GM23248 (cell line): ENCODE data around the gene RAB43. TPM values are rescaled to one million over a fixed set of nuclear protein-coding genes. Genes with fewer than 3 reads are reported as not detected.
"Not testable (repeated sequence)": the region's sequence is repeated elsewhere in the genome, so short reads cannot be mapped to it uniquely, and the experiment has no call there.

Experiments used
- DNase-seq: peaks from one replicate; pipeline ENCODE4 v3.0.0-alpha.2; 2015
- H2AFZ ChIP-seq: fragments of 200-600 bp; sonication (generic); 2 replicates; pipeline ENCODE4 v1.6.1; 2016; ENCODE audit warnings: antibody characterized with exemption
- H3F3A ChIP-seq: fragments of 200-600 bp; sonication (generic); 2 replicates; pipeline ENCODE4 v1.6.1; 2016; ENCODE audit warnings: mild to moderate bottlenecking, antibody characterized with exemption, mixed run types; ENCODE audit not compliant: insufficient read depth
- H3K27ac ChIP-seq: fragments of 200-600 bp; sonication (generic); 2 replicates; pipeline ENCODE4 v1.5.1; 2016; ENCODE audit warnings: mild to moderate bottlenecking
- H3K27me3 ChIP-seq: fragments of 200-600 bp; sonication (generic); replicated peaks from 2 replicates; pipeline ENCODE4 v1.6.1; 2016; ENCODE audit warnings: mild to moderate bottlenecking; ENCODE audit not compliant: insufficient read depth
- H3K36me3 ChIP-seq: fragments of 200-600 bp; sonication (generic); 2 replicates; pipeline ENCODE4 v1.6.1; 2016; ENCODE audit warnings: low read depth, mild to moderate bottlenecking
- H3K4me1 ChIP-seq: fragments of 200-600 bp; sonication (generic); 2 replicates; pipeline ENCODE4 v1.6.1; 2016; ENCODE audit warnings: mild to moderate bottlenecking; ENCODE audit not compliant: insufficient read depth
- H3K4me2 ChIP-seq: fragments of 200-600 bp; sonication (generic); one replicate; pipeline ENCODE4 v1.6.1; 2016; ENCODE audit warnings: mild to moderate bottlenecking; ENCODE audit not compliant: unreplicated experiment
- H3K4me3 ChIP-seq: fragments of 200-600 bp; sonication (generic); 2 replicates; pipeline ENCODE4 v1.5.1; 2016; ENCODE audit warnings: mild to moderate bottlenecking
- H3K79me2 ChIP-seq: fragments of 200-600 bp; sonication (generic); 2 replicates; pipeline ENCODE4 v1.6.1; 2016; ENCODE audit warnings: mild to moderate bottlenecking; ENCODE audit not compliant: insufficient read depth
- H3K9ac ChIP-seq: fragments of 200-600 bp; sonication (generic); 2 replicates; pipeline ENCODE4 v1.6.1; 2016; ENCODE audit warnings: mild to moderate bottlenecking
- H3K9me2 ChIP-seq: fragments of 200-600 bp; sonication (generic); 2 replicates; pipeline ENCODE4 v1.6.1; 2016; ENCODE audit warnings: mixed run types, mild to moderate bottlenecking, moderate library complexity; ENCODE audit not compliant: insufficient read depth
- H3K9me3 ChIP-seq: fragments of 200-600 bp; sonication (generic); one replicate; pipeline ENCODE4 v1.6.1; 2017; ENCODE audit warnings: low read depth
- H4K20me1 ChIP-seq: fragments of 200-600 bp; sonication (generic); 2 replicates; pipeline ENCODE4 v1.6.0; 2016; ENCODE audit not compliant: insufficient read depth
- EZH2 ChIP-seq: fragments of 200-600 bp; sonication (generic); IDR thresholded peaks from 2 replicates; pipeline ENCODE4 v1.6.1; 2018; ENCODE audit warnings: antibody characterized with exemption, mild to moderate bottlenecking; ENCODE audit not compliant: insufficient read depth, poor library complexity, severe bottlenecking
- EZH2phosphoT487 ChIP-seq: fragments of 200-600 bp; sonication (generic); IDR thresholded peaks from 2 replicates; pipeline ENCODE4 v1.6.1; 2018; ENCODE audit warnings: antibody characterized with exemption, moderate library complexity, mild to moderate bottlenecking, low read depth; ENCODE audit not compliant: insufficient read depth
- whole genome bisulfite sequencing, 2 experiments: methylation state at CpG; one replicate each; pipeline ENCODE4 v1.1.6; 2015 to 2017; ENCODE audit warnings: low lambda C conversion rate in 2 of 2, low coverage in 1 of 2; ENCODE audit errors: missing lambda C conversion rate in 2 of 2; 5-methylcytosine and 5-hydroxymethylcytosine counted together
- in situ Hi-C: fragments of 300-500 bp; cut with MboI; formaldehyde crosslinking; loops from 2 replicates; pipeline ENCODE4 v1.15.0; 2020
- polyA plus RNA-seq: library from polyadenylated mRNA; unstranded; fragments of >200 nt; fragmentation: Nextera tagmentation; extraction: Ambion mirVana; gene quantifications from 2 replicates; pipeline ENCODE4 v1.2.1, GENCODE V29; 2016
- total RNA-seq: library from RNA; depleted of rRNA; stranded (reverse); fragments of >200 nt; shearing (Covaris generic); gene quantifications from 2 replicates; pipeline ENCODE4 v1.2.3, GENCODE V29; 2014; rRNA removed

Gene RAB43
- total RNA-seq (19.7 and 21.6 TPM in 2 replicates), polyA plus RNA-seq (6.0 and 6.9 TPM in 2 replicates)

DNA sequence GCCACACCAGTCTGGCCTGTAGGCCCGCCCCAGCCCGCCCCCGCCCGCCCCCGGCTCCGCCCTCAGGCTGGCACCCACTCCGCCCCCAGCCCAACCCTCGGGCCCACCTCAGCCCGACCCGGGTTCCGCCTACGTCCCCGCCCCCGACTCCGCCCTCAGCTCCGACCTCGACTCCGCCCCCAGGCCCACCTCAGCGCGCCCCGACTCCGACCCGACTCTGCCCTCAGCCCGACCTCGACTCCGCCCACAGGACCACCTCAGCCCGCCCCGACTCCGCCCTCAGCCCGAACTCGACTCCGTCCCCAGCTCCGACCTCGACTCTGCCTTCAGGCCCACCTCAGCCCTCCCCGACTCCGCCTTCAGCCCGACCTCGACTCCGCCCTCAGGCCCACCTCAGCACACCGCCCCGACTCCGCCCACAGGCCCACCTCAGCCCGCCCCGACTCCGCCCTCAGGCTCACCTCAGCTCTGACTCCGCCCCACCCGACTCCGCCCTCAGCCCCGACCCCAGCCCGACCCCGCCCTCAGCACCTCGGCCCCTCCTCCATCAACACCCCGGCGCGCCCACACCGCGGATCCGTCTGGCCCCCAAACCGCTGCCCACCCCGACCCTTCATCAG is at the start of gene RAB43:
RAB43 (minus strand) TSS at position 13 of the 620 bp plus-strand sequence. CDS start 315 bp downstream, outside the sequence.
- H3K9me3 ChIP-seq, result no peaks in the 10 kb centered on the region
- H3K9ac ChIP-seq, result peak within 1 kb of the TSS; percentile 92
- WGBS, 2 experiments, result 3 to 14% methylated on average over 12 to 59 of the region's 60 CpGs
- H3K4me2 ChIP-seq, result peak within 1 kb of the TSS; percentile 87
- H3K27me3 ChIP-seq, result no peaks in the 10 kb centered on the region
- H3F3A ChIP-seq, result peaks cover 25% of the 10 kb centered on the region; the same call in 1 of the 2 replicates
- no peaks in the 10 kb centered on the region for H4K20me1 ChIP-seq
- in situ Hi-C loops, result no loop called here
- peak; percentile 81 for DNase-seq
- H3K4me1 ChIP-seq, result no peaks in the 10 kb centered on the region; the same call in 1 of the 2 replicates
- H3K36me3 ChIP-seq, result no peaks in the 10 kb centered on the region
- H3K9me2 ChIP-seq, result no peaks in the 10 kb centered on the region
- H2AFZ ChIP-seq, result peak within 1 kb of the TSS; percentile 77
- peak within 1 kb of the TSS; percentile 41 for H3K27ac ChIP-seq
- TF ChIP-seq EZH2 (no peak), EZH2phosphoT487 (no peak)
- peak within 1 kb of the TSS; percentile 86 for H3K4me3 ChIP-seq
- peaks cover 34% of the 10 kb centered on the region for H3K79me2 ChIP-seq

DNA sequence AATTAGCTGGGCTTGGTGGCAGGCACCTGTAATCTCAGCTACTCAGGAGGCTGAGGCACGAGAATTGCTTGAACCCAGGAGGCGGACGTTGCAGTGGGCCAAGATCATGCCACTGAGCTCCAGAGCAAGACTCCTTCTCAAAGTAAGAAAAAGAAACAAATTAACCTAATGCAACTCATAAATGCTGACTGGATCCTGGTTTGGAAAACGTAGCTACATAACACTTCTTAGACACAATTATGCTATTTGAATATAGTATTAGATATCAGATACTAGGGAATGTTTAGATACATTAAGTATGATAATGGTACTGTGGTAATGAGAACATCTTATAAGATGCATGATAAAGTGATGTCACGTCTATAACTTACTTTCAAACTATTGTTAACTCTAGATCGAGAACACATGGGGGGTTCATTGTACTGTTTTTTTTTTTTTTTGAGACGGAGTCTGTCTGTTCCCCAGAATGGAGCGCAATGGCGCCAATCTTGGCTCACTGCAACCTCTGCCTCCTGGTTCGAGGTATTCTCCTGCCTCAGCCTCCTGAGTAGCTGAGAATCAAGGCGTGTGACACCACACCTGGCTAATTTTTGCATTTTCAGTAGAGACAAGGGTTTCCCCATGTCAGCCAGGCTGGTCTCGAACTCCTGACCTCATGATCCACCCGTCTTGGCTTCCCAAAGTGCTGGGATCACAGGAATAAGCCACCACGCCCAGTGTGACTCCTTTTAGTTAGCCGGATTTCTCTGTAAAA is 45.2 kb upstream of the RAB43 start:
- Histone ChIP-seq H3K4me1 (peaks cover 9% of the 10 kb centered on the region), H3K79me2 (peaks cover 70% of the 10 kb centered on the region), H4K20me1 (peaks cover 12% of the 10 kb centered on the region; the same call in 1 of the 2 replicates), H3K27ac (no peak overlapping the region), H3K27me3 (no peaks in the 10 kb centered on the region), H3F3A (peaks cover 85% of the 10 kb centered on the region), H2AFZ (no peak overlapping the region), H3K9ac (no peak overlapping the region), H3K4me3 (no peak overlapping the region), H3K9me3 (no peaks in the 10 kb centered on the region), H3K4me2 (no peak overlapping the region), H3K9me2 (no peaks in the 10 kb centered on the region), H3K36me3 (peaks cover 51% of the 10 kb centered on the region)
- WGBS, 2 experiments, result 82 to 88% methylated on average over 15 of the region's 15 CpGs
- in situ Hi-C loops, result no loop called here
- no peak for DNase-seq
- no peak for TF ChIP-seq EZH2phosphoT487
- TF ChIP-seq EZH2, result no peak

DNA sequence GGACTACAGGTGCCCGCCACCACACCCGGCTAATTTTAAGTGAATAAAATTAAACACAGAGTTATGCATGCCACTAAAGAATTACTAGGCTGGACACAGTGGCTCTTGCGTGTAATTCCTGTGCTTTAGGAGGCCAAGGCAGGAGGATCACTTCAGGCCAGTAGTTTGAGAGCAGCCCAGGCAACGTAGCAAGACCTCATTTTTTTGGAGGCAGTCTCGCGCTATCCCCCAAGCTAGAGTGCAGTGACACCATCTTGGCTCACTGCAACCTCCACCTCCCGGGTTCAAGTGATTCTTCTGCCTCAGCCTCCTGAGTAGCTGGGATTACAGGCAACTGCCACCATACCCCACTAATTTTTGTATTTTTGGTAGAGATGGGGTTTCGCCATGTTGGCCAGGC is 44.0 kb upstream of the RAB43 start:
- H3K9me3 ChIP-seq, H3K4me3 ChIP-seq, H2AFZ ChIP-seq, H3K27ac ChIP-seq, H3K4me2 ChIP-seq, DNase-seq, H3K9me2 ChIP-seq, H3K27me3 ChIP-seq, H3K4me1 ChIP-seq, H3K9ac ChIP-seq, H4K20me1 ChIP-seq, in situ Hi-C loops: not testable (repeated sequence)
- H3K79me2 ChIP-seq, result peaks cover 59% of the 10 kb centered on the region
- H3K36me3 ChIP-seq, result peaks cover 41% of the 10 kb centered on the region
- WGBS, 2 experiments, result 91 to 94% methylated on average over 8 of the region's 8 CpGs
- H3F3A ChIP-seq, result peaks cover 75% of the 10 kb centered on the region

DNA sequence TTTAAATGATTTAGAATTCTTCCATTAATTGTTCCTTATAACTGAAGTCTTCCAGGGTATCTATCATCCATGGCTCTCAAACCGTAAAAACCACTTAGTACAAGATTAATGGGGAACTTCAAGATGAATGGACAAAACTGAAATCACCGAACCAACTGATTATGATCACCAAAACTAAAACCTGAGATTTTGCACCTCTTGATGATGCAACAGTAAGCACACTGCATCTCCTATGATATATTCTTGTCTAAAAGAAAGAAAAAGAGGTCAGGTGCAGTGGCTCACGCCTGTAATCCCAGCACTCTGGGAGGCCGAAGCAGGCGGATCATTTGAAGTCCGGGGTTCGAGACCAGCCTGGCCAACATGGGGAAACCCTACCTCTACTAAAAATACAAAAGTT is 42.9 kb upstream of the RAB43 start:
- in situ Hi-C loops, result no loop called here
- peaks cover 30% of the 10 kb centered on the region for H3K36me3 ChIP-seq
- H3K79me2 ChIP-seq, result peaks cover 58% of the 10 kb centered on the region
- no peak overlapping the region for H3K9ac ChIP-seq
- H4K20me1 ChIP-seq, result no peaks in the 10 kb centered on the region
- peaks cover 64% of the 10 kb centered on the region for H3F3A ChIP-seq
- no peaks in the 10 kb centered on the region for H3K9me3 ChIP-seq
- no peaks in the 10 kb centered on the region for H3K27me3 ChIP-seq
- no peak overlapping the region for H3K4me3 ChIP-seq
- peaks cover 12% of the 10 kb centered on the region for H3K4me1 ChIP-seq
- H3K9me2 ChIP-seq, result no peaks in the 10 kb centered on the region
- H2AFZ ChIP-seq, result no peak overlapping the region
- H3K4me2 ChIP-seq, result no peak overlapping the region
- WGBS, 2 experiments, result 74 to 77% methylated on average over 7 of the region's 7 CpGs
- no peak overlapping the region for H3K27ac ChIP-seq
- TF ChIP-seq EZH2 (no peak), EZH2phosphoT487 (no peak)
- no peak for DNase-seq
